ENCODE results near the gene HSPA12A.

Gene HSPA12A

DNA sequence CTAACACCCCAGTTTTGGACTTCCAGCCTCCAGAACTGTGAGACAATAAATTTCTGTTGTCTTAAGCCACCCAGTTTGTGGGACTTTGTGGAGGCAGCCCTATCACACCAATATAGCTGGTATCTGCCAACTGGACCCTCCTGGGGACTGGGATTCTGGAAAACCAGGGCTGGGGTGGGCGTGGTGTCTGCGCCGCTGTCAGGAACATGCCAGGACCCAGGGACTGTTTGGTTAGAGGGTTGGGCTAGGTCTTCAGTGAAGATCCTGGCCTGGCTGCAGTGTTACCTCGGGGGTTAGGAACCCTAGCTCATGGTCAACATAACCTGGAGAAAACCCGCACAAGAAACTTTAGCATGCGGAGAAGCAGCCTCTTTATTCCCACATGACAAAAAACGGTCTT is 79.0 kb downstream of the HSPA12A start:
- DNase-seq: no peak

GRCh38 chr10:116660860-116661259 is 81.5 kb downstream of the HSPA12A start:
- no peak for DNase-seq

DNA sequence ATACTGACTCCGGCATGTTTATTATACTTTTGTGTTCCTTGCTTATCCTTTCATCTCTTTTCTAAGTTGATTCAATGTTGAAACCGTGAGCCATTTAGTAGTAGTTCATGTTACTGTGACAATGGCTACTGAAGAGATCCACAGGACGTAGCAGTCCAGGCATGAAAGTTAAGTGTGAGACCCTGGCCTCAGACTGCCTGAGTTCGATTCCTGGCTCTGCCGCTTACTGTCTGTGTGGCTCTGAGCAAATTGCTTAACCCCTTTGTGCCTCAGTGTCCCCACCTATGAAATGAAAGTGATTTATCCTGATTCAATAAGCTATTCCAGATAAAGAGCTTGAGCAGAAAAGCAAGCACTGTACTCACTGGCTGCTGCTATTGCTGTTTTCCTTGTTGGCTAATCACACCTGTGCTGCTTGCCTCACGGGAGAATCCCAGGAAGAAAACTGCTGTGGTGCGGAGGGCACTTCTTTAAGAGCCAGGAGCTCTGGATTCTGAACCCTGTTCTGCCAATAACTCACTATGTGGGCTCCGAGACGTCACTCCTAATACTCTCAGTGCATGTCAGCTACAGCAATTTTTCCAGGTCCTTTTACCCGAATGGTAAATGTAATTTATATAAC is 83.2 kb downstream of the HSPA12A start:
- no peak for DNase-seq

GRCh38 chr10:116657863-116658551 is 84.4 kb downstream of the HSPA12A start:
- DNase-seq: no peak

- DNase-seq: no peak
These were observed 86.3 kb downstream of the HSPA12A start for GRCh38 chr10:116656044-116656443.

DNA sequence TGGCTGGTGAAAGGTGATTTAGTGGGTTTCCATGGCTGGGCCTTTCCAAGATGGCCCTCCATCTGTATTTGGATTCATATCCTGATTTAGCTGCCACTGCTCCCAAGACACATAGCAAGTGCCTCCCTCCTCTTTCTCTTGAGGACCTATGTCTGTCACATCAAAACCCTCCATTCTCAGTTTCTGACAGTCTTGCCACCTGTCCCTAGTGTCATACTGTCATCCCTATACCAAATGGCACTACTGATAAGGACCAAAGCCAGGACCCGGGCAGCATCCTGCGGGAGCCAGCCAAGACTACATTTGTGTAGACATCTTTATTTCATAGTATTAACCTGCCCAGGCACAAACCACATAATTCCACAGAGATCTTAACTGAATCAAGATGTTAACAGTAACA is 86.8 kb downstream of the HSPA12A start:
- DNase-seq: no peak

GRCh38 chr10:116654816-116655215 is 87.5 kb downstream of the HSPA12A start:
- DNase-seq: no peak

- no peak for DNase-seq
These were observed 88.5 kb downstream of the HSPA12A start for GRCh38 chr10:116653885-116654284.

DNA sequence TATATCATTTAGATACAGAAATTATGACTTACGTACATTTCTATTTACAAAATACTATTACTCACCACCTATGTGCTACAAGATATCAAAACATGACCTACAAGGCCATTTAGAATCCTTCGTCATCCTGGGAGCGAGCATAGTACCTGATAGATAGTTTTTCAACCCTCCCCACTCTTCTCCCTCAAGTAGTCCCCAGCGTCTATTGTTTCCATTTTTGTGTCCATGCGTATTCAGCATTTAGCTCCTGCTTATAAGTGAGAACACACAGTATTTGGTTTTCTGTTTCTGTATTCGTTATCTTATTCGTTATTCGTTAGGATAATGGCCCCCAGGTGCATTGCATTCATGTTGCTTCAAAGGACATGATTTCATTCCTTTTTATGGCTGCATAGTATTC is 93.5 kb downstream of the HSPA12A start:
- DNase-seq: no peak

DNA sequence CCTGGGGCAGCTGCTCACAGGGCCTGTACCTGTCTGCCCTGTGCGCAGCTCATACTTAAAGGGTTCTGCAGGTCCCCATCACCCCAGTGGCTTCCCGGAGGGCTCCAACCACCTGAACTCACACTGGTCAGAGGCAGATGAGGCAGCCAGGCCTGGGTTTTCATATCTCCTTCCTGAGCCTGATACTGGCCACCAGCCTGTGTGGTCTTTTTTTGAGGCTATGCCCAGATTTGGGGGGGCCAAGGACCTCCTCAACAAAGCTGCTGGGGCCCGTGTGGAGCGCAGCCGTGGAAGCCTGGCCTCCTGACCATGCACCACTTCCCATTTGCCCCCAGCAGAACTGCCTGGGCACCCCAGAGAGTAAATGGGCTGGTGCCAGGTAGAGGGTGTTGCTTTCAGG is 95.9 kb downstream of the HSPA12A start:
- no peak for DNase-seq

GRCh38 chr10:116637830-116638229 is 104.5 kb downstream of the HSPA12A start:
- no peak for DNase-seq

DNA sequence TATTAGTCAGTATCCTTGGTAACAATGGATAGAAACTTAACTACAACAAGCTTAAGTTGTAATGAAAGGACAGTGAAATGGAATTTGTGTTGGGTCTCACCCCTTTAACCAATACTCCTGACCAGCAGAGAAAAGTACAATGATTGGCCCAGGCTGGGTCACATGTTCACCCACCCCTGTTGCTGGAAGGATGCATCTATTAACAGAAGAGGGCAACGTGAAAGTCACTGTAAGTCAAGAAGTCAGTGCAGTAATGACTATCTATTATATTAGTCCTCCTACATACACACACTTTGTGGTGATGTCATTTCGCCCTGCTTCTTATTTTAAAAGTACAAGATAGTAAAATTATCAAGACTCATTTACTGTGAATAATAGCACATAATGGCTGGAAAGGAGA is 105.4 kb downstream of the HSPA12A start:
- no peak for DNase-seq

GRCh38 chr10:116636385-116636784 is 106.0 kb downstream of the HSPA12A start:
- DNase-seq: no peak

DNA sequence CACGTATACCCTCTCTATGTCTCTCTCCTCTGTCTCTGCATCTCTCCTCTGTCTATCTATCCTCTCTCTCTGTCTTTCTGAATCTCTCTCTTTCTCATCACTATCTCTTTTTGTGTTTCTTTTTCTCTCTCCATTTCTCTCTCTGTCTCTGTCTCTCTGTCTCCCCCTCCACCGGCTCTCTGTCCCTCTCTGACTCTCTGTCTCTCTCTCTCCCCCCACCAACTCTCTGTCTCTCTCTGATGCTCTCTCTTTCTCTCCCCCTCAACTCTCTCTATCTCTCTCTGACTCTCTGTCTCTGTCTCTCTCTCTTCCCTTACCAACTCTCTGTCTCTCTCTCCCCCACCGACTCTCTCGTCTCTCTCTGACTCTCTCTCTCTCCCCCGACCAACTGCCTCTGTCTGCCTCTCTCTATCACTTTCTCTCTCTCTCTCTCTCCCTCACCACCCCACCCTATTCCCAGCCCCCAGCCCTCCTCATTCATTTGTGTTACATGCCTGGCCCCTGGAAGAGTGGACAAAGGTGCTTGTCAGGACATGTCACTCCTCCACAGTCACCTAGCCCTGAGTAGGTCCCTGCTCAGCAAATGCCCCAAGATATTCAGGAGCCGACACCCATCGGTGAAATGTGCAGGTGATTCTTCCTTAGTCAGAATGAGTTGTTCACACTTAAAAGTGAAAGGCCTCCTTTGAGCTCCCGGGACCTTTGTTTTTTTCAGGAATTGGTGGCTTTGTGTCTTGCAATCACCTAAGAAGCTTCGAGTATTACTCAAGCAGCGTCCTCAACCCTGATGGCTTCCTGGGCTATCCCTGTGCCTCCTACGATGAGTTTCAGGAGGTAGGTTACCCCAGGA is 108.0 kb downstream of the HSPA12A start:
- no peak for DNase-seq

- no peak for DNase-seq
These were observed 109.2 kb downstream of the HSPA12A start for GRCh38 chr10:116633216-116633600.

DNA sequence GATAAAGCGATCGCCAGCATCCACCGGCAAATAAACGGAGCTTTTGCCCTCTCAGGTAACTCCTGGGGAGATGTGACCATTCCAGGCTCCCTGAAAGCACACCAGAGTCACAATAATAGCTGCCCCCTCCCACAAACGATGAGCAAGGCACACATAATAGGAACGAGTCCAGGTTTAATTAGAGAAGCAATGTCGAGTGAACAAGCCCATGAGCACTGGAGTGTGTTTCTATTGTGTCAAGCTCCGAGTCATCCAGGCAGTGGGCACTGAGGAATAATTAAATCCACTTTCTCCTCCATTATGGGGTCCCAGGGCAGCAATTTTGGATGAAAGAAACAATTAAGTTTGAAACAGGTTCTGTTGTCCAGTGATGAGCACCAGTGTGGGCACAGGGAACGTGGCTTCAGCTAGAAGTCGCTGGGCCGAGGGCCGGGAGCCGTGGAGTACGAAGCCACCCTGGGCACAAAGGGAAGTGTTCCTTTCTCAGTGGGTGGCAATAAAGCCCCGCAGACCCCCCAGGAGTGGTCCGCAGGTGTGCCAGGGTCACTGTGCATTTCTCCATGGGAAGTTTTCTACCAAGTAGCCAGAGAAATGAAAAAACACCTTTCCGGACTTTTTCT is 109.7 kb downstream of the HSPA12A start:
- DNase-seq: no peak

- no peak for DNase-seq
These were observed 110.5 kb downstream of the HSPA12A start for GRCh38 chr10:116631871-116632295.

DNA sequence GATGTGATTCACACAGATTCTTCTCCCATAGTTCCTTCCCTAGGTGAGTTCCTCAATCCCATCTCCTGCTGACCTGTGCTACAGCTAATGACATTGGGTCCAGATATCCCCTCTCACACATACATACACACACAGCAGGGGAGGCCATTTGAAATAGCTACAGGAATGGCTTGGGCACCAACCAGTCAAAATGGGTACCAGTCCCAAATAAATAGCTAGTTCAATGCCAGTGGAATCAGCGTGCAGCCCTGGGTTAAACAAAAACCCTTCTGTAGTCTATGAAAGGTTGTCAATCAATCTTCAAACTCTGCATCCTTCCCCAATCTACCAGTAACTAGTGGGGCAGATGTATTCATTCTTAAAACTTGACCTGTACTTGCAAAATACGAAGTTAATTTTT is 112.3 kb downstream of the HSPA12A start:
- DNase-seq: no peak

DNA sequence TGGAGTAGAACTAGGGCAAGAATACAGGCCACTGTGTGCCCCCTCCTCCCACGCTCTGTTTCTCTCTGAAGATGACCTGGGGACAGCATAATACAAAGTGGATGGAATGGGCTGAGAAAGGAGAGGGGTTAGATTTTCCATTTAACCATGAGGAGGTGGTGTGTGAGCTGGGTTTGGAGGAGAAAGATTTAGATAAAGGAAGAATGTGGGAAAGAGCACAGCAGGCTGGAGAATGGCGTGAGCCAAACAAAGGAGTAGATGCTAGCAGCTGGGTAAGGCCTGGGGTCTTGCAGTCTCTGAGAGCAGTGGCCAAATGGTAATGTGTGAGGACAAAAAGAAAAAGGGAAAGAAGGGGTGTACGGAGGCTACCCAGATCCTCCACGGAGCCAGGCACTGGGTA is 113.0 kb downstream of the HSPA12A start:
- DNase-seq: no peak

DNA sequence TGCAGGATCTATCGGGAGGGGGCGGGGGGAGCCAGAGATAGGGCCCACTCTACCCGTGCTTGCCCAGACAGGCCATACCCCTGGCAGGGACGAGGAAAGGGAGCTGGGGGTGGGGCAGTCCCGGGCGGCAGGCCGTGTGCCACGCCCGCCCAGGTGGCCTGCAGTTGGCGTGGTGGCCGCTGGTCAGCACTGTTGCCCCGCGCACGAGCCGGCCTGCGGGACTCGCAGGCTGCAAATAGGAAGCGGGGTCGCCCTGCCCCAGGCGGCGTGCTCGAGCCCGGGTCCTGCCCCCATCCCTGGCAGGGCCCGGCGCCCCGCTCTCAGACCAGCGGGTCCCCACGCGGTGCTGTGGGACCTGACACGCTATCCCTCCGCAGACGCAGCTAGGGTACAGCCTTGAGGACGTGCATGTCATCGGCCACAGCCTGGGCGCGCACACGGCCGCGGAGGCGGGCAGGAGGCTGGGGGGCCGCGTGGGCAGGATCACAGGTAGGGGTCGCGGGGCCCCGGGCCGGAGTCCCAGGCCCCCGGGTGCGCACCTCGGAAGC is 114.9 kb downstream of the HSPA12A start:
- DNase-seq: no peak

GRCh38 chr10:116626815-116627214 is 115.6 kb downstream of the HSPA12A start:
- no peak for DNase-seq

GRCh38 chr10:116625845-116626244 is 116.5 kb downstream of the HSPA12A start:
- no peak for DNase-seq
